OCI-LY7 (cell line): ENCODE results near the gene TMEM114. TPM values are rescaled to one million over a fixed set of nuclear protein-coding genes. Genes with fewer than 3 reads are reported as not detected.

Source experiments
- BruUV-seq: library from RNA; stranded (reverse); fragments of 400-500 nt; replicated peaks from 2 replicates; lab custom pipeline; 2021; lab: Mats Ljungman, UMichigan
- CTCF ChIA-PET: fragments of 300-600 bp; sonication (Branson Sonifier 250); formaldehyde crosslinking; loops from one replicate; lab custom pipeline; 2022; ENCODE audit warnings: antibody characterized with exemption; ENCODE audit not compliant: unreplicated experiment; lab: Charles Lee
- POLR2A ChIA-PET: fragments of 300-600 bp; sonication (Branson Sonifier 250); formaldehyde crosslinking; loops from one replicate; lab custom pipeline; 2022; ENCODE audit warnings: antibody characterized with exemption; lab: Charles Lee
- DNase-seq: peaks from one replicate; pipeline ENCODE4 v3.0.0-alpha.2; 2015; ENCODE audit warnings: low spot score
- H2AFZ ChIP-seq: fragments of 200-600 bp; sonication (generic), shearing (Covaris generic); 2 replicates; pipeline ENCODE4 v1.6.1; 2014; ENCODE audit warnings: mild to moderate bottlenecking, antibody characterized with exemption, low read length, moderate library complexity
- H3K27ac ChIP-seq: fragments of 200-600 bp; sonication (generic); 2 replicates; pipeline ENCODE4 v1.5.1; 2014; ENCODE audit warnings: mixed run types, low read depth, mild to moderate bottlenecking, moderate library complexity, low read length, inconsistent platforms; ENCODE audit not compliant: poor library complexity, severe bottlenecking
- H3K36me3 ChIP-seq: fragments of 200-600 bp; sonication (generic); 2 replicates; pipeline ENCODE4 v1.6.1; 2014; ENCODE audit warnings: mild to moderate bottlenecking, antibody characterized with exemption, low read length, moderate library complexity, mixed read lengths; ENCODE audit not compliant: insufficient read depth
- H3K4me1 ChIP-seq: fragments of 200-600 bp; sonication (generic); 2 replicates; pipeline ENCODE4 v1.5.1; 2014; ENCODE audit warnings: mild to moderate bottlenecking, low read length; ENCODE audit not compliant: insufficient read depth, poor library complexity, severe bottlenecking
- H3K4me2 ChIP-seq: fragments of 200-600 bp; sonication (generic); 2 replicates; pipeline ENCODE4 v1.6.1; 2014; ENCODE audit warnings: mild to moderate bottlenecking, low read length
- H3K4me3 ChIP-seq: fragments of 200-600 bp; sonication (generic); 2 replicates; pipeline ENCODE4 v1.5.1; 2014; ENCODE audit warnings: mild to moderate bottlenecking, low read depth, low read length; ENCODE audit not compliant: poor library complexity, severe bottlenecking
- H3K79me2 ChIP-seq: fragments of 200-600 bp; sonication (generic); 2 replicates; pipeline ENCODE4 v1.6.1; 2016; ENCODE audit warnings: low read depth, mild to moderate bottlenecking, low read length, moderate library complexity, mixed read lengths; ENCODE audit not compliant: insufficient read depth
- H3K9me2 ChIP-seq: fragments of 200-600 bp; sonication (generic); 2 replicates; pipeline ENCODE4 v1.6.1; 2016; ENCODE audit warnings: mild to moderate bottlenecking, low read length, mixed read lengths; ENCODE audit not compliant: insufficient read depth
- H3K9me3 ChIP-seq: fragments of 200-600 bp; sonication (generic); 2 replicates; pipeline ENCODE4 v1.6.1; 2014; ENCODE audit warnings: mild to moderate bottlenecking, mixed run types, low read length, mixed read lengths
- H4K20me1 ChIP-seq: fragments of 200-600 bp; sonication (generic); 2 replicates; pipeline ENCODE4 v1.6.1; 2014; ENCODE audit warnings: mild to moderate bottlenecking, antibody characterized with exemption, low read length, moderate library complexity, mixed read lengths; ENCODE audit not compliant: insufficient read depth
- EZH2phosphoT487 ChIP-seq: fragments of 200-600 bp; sonication (generic); IDR thresholded peaks from 2 replicates; pipeline ENCODE4 v1.6.1; 2018; ENCODE audit warnings: low read depth, borderline replicate concordance, mild to moderate bottlenecking, mixed run types, antibody characterized with exemption, low read length, moderate library complexity, mixed read lengths
- intact Hi-C: fragments of 100-400 bp; cut with micrococcal nuclease; formaldehyde crosslinking; loops from one replicate; pipeline ENCODE4 v1.10.0; 2022; ENCODE audit not compliant: unreplicated experiment
- total RNA-seq, 2 experiments: library from RNA; depleted of rRNA in 1 of 2; stranded (reverse); fragments of >200 nt in 1 of 2; shearing (Covaris generic) in 1 of 2; gene quantifications; 2 replicates each; pipeline ENCODE4 v1.2.3, GENCODE V29; 2014 to 2022
- TF ChIP-seq, protein P1 (sequence below): fragments of 200-600 bp; sonication (generic); conservative IDR thresholded peaks from 2 replicates; pipeline ENCODE4 v1.5.1; 2014; ENCODE audit warnings: mild to moderate bottlenecking, antibody characterized with exemption, low read length, moderate library complexity, mixed read lengths

Gene TMEM114
- total RNA-seq, 2 experiments from 2014 or later: not detected

DNA sequence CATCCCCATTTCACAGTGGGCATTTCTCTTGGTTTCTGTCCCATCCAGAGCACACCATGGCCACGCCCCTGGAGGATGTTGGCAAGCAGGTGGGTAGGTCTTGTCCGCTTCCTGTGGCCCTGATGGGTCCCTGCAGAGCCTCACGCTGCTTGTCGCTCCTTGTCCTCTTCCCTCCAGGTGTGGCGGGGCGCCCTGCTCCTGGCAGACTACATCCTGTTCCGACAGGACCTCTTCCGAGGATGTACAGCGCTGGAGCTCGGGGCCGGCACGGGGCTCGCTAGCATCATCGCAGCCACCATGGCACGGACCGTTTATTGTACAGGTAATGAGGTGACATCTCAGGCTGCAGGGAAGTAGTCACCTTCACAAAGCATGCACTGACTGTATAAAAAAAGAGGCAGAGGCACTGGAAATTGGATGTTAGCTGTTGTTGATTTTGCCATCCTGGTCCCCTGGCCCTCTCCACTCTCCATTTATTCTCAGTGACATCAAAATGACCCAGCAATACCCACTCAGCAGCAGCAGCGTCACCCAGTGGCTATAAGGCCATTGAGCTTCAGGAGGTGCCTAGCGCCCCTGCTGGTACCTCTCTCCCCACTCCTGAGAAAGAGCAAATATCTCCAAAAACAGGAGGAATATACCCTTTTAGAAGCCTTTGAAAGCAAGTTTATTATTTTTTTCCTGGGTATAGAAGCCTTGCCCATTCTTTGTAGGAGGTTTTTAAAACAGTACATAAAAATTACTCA, 44.9 kb upstream of the TMEM114 start:
- peaks cover 84% of the 10 kb centered on the region for H3K36me3 ChIP-seq
- no peaks in the 10 kb centered on the region for H4K20me1 ChIP-seq
- H2AFZ ChIP-seq: no peak overlapping the region
- H3K9me2 ChIP-seq: no peaks in the 10 kb centered on the region
- no TSS peak for BruUV-seq
- H3K4me1 ChIP-seq: no peaks in the 10 kb centered on the region
- no peak overlapping the region for H3K4me3 ChIP-seq
- no peaks in the 10 kb centered on the region for H3K9me3 ChIP-seq
- POLR2A ChIA-PET: interaction anchor here (0.6 to 1.0 kb wide), 2 partner anchors 17 to 51 kb away, joined by 3 read pairs; no protein-coding TSS in a partner anchor
- H3K4me2 ChIP-seq: no peak overlapping the region
- no peaks in the 10 kb centered on the region for H3K79me2 ChIP-seq
- TF ChIP-seq EZH2phosphoT487: no peak
- TF ChIP-seq, protein P1, sequence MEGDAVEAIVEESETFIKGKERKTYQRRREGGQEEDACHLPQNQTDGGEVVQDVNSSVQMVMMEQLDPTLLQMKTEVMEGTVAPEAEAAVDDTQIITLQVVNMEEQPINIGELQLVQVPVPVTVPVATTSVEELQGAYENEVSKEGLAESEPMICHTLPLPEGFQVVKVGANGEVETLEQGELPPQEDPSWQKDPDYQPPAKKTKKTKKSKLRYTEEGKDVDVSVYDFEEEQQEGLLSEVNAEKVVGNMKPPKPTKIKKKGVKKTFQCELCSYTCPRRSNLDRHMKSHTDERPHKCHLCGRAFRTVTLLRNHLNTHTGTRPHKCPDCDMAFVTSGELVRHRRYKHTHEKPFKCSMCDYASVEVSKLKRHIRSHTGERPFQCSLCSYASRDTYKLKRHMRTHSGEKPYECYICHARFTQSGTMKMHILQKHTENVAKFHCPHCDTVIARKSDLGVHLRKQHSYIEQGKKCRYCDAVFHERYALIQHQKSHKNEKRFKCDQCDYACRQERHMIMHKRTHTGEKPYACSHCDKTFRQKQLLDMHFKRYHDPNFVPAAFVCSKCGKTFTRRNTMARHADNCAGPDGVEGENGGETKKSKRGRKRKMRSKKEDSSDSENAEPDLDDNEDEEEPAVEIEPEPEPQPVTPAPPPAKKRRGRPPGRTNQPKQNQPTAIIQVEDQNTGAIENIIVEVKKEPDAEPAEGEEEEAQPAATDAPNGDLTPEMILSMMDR: peak; percentile 93
- CTCF ChIA-PET: no interaction called here
- peak; percentile 48 for DNase-seq
- intact Hi-C loops: loop anchor here (5.0 kb wide), 1 partner anchor 63 kb away; no protein-coding TSS in a partner anchor
- H3K27ac ChIP-seq: no peak overlapping the region

GRCh38 chr16:8632675-8633182, 42.4 kb upstream of the TMEM114 start:
- H2AFZ ChIP-seq: no peak overlapping the region
- peaks cover 89% of the 10 kb centered on the region for H3K36me3 ChIP-seq
- no peaks in the 10 kb centered on the region for H4K20me1 ChIP-seq
- H3K4me2 ChIP-seq: no peak overlapping the region
- DNase-seq: no peak
- H3K9me2 ChIP-seq: no peaks in the 10 kb centered on the region
- H3K27ac ChIP-seq: no peak overlapping the region
- TF ChIP-seq, protein P1: no peak
- TF ChIP-seq EZH2phosphoT487: no peak
- H3K4me3 ChIP-seq: no peak overlapping the region
- no peaks in the 10 kb centered on the region for H3K79me2 ChIP-seq
- BruUV-seq: no TSS peak
- CTCF ChIA-PET: no interaction called here
- no peaks in the 10 kb centered on the region for H3K4me1 ChIP-seq
- H3K9me3 ChIP-seq: no peaks in the 10 kb centered on the region
- POLR2A ChIA-PET: no interaction called here
- intact Hi-C loops: no loop called here
